Left colon (tissue), 2 donors: ENCODE measurements around the gene MID1. TPM values are rescaled to one million over a fixed set of nuclear protein-coding genes. Genes with fewer than 3 reads are reported as not detected.

Source experiments
- ATAC-seq: fragments of 200-7000 bp; cut with Tn5 transposase; one replicate; pipeline ENCODE4 v1.9.1; 2020; ENCODE audit warnings: mild to moderate bottlenecking, moderate library complexity
- DNase-seq, 2 donors: peaks; one replicate each; pipeline ENCODE4 v3.0.0-alpha.2; 2020
- intact Hi-C, 2 donors: fragments of 100-400 bp; cut with DNase I in 1 of 2; cut with micrococcal nuclease in 1 of 2; formaldehyde crosslinking; loops; one replicate each; pipeline versions ENCODE4 v1.11.2 to v1.14.0; 2022; cut with DNase I, micrococcal nuclease
- total RNA-seq, 2 donors: library from RNA; stranded (reverse); fragmentation: NEBNext Ultra II Directional; extraction: Animal tissue kit (Norgen Biotek cat#: 25700); gene quantifications; one replicate each; pipeline ENCODE4 v1.2.1, GENCODE V29; 2021
- donor health status: DM: no; HTN: no; CAD: no.
- donor health status: DM: yes; HTN: yes; CAD: no.

Gene MID1
- total RNA-seq, 2 donors from 2014 or later: 38.5 to 40.1 TPM

DNA sequence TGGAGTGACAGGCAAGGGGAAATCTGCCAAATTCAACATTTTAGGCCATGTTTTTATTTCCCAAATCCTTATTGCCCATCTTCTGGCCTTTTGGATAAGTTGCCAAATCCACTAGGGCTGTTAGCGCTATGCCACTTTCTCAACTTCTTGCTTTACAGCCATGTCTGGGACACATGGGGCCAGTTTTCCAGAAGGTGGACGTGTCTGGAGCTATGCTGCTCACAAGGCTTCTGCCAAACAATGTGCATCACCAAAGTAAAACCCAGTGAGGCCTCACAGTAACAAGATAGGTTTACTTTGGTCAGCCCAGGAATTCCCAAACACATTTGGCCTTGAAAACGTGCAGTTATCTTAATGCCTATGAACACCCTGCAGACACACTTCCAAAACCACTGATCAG lies 142.9 kb downstream of the MID1 start:
- ATAC-seq (no peak), DNase-seq (no peak)
- intact Hi-C loops: no loop called here

DNA sequence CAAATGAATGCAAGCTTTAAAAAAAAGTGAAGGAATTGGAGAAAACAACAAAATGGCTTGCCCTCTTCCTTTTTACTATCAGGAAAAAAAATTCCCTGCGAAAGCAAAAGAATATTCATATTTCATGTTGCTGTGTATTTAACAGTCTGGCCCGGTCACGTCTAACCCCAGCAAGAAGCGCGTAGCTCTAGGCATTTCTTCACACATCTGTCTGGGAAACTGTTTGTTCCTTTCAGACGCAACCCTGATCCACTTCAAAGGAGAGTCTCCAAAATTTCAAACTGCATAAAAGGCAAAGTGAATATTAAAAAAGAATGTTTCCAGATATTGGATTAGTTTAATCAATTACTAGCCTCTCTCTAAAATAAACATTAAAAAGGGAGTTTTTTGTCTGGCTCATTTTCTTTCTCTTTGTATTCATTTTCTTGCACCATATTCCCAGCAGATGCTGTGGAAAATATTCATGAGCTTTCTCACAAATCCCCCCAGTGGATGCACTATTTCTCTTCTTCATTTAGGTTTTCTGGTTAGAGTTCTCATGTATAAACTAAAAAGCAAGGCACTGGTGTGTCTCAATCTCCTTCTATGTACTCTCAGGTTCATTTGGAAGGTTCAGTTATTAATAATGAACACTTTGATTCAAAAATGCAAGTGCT lies 145.3 kb downstream of the MID1 start:
- intact Hi-C loops: no loop called here
- no peak for ATAC-seq
- DNase-seq: no peak

DNA sequence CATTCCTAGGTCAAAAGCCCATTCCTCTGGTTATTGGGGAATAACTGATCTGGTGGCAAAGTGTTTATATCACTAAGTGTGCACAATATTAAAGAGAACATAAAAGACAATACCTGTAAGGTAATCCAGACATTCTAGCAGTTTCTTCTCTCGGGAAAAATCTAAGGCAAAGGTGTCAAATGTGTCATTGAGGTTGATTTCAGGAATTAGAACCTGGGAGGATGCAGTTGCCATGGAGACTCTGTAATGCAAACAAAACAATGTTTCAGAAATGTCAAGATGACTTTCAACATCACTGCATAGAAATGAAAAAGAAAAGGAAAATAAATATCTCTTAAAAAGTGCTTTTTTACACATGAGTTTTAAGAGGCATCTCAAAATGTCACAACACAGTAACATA lies 145.9 kb downstream of the MID1 start:
- intact Hi-C loops: no loop called here
- ATAC-seq (no peak), DNase-seq (no peak)

DNA sequence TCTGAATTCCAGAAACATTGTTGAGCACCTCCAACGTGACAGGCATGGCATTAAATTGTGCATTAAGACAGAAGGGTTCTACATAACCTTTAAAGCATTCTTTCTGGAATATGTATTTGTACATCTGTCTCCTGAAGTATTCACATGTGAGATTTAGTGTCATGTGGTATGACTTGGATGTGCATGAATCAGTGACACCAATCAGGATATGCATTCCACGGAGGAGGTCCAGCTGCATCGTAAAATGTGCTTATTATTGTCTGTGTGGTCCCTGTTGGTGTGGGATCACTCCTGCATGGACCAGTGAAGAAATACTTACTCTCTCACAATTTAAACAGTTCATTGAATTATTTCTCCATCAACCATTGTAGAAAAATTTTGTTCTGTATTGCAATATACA lies 149.0 kb downstream of the MID1 start:
- intact Hi-C loops: no loop called here
- DNase-seq (no peak), ATAC-seq (no peak)

DNA sequence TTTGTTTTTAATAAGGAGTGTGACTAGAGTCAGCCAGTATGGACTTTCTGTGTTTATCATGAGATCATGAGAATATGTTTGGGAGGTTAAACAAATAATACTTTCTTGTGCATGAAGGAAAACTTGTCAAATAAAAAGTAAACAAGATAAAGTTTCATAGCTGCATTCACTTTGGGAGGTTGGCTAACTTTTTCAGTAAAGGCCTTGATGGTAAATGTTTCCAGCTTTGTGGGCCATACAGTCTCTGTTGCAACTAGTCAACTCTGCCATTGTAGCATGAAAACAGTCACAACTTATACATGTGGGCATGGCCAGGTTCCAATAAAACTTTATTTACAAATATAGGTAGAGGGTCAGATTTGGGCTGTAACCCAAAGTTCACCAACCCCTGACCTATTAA lies 150.4 kb downstream of the MID1 start:
- intact Hi-C loops: no loop called here
- DNase-seq (no peak), ATAC-seq (no peak)

DNA sequence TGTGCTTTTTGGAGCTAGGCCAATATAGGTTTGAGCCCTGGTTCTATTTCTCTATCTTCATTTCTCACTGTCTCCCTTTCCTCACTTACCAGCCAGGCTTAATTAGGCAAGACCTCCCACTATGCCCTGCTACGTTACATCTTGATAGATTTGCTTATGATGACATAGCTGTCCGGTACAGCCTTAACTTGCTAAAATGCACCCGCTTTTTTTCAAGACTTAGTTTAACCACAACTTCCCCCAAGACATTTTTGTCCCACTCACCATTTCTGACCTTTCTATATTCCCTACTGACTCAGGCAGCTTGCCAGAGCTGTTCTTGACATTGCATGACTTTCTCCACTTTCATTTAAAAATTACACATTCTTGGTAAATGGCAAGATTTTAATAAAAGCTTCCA lies 152.6 kb downstream of the MID1 start:
- intact Hi-C loops: no loop called here
- no peak for DNase-seq
- ATAC-seq: no peak

DNA sequence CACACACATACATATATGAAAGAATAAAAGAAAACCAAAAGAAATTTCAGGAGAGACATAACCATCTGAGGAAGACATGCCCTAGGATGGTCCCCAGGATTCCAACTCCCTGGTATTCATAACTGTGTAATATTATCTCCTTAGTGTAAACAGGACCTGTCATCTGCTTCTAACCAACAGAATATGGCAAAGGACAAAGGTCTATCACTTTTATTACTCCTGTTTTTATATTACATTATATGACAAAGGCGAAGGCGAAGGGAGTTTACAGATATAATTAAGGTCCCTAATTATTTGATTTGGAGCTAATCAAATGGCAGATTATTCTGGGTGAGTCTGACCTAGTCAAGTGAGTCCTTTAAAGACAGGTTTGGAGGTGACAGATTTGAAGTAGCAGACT lies 155.1 kb downstream of the MID1 start:
- intact Hi-C loops: no loop called here
- DNase-seq: no peak
- peak; percentile 73 for ATAC-seq

DNA sequence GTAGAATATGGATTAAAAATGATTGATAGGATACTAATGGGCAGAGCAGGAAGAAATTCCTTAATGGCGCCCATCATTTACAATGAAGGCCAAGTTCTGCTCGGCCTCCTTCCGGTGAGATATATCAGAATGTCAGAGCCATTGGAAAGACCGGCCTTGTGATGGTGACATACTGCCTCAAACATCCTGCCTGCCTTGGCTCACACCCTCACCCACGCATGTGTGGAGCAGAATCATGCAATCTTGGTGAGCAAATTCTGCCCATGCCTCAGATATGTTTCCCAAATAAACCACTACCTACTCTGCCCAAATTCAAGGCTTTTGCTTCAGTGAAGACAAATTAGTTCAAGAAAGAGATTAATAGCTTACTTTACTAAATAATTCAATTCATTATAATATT lies 163.3 kb downstream of the MID1 start:
- intact Hi-C loops: no loop called here
- ATAC-seq (no peak), DNase-seq (no peak)

DNA sequence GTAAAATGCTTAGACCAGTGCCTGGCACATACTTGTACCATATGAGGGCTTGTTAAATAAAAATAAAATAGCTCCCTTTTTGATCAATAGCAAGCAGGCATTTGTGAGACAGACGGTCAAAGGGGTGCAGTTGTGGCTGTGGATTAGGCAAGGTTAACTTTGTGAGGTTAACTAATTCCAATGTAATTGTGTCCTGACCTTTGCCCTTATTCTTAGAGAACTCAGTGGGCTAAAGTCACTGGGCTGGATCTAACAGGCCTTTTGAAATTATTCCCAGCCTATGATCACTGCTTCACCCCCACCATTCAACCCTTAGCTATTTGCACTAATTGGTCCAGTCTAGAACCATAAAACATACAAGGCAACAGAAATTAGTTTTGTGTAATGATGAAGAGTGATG lies 166.4 kb downstream of the MID1 start:
- DNase-seq (no peak), ATAC-seq (no peak)
- intact Hi-C loops: no loop called here

DNA sequence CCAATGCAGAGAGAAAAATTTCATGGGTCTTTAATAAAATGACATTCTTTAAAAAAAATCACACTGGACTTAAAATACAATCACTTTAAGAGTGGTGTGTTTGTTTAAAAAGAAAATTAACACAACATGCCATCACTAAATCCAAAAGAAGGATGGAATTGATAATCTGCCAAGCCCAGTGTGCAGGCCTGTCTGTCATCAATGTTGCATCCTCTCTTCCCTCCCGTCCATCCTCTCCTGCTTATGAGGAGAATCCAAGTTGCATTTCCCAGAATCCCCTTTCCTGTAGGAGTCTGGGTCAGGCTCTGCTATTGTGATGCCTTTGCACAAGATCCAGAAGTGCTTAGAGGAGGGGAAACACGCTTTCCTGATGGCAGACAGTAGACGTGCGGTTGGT lies 169.4 kb downstream of the MID1 start:
- ATAC-seq: no peak

DNA sequence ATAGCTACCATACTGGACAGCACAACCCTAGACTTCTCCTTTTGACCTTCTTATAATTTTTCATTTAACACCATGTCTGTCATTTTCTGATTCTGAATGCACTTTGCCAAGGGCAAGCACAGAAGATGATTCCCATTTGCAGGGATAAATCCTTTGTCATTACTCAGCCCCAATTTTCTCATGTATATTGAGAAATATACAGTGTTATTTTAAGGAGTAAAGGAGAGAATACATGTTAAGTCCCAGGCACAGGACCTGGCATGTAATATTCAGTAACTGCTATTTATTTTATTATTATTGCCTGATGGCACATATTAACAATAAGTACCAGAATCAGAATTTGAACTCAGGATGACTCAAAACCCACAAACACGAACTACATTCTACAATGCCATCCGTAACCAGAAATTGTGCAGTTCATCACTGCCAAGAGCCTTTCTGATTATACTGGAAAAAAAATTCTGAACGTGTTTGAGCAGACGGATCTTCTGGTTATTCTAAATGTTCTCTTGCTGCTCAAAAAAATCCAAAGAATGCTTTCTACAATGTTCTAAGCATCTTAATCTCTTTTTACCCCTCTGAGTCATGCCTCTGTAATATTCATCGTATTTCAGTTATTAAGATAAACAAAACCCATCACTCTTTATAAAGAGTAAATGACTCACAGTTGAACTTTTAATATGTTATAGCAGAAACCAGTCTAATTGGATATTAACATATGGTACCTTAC lies 170.0 kb downstream of the MID1 start:
- ATAC-seq: no peak
- intact Hi-C loops: no loop called here
- DNase-seq: no peak

More for the DNA sequence above, 169.4 kb downstream of the MID1 start:
- DNase-seq: no peak
- intact Hi-C loops: no loop called here

DNA sequence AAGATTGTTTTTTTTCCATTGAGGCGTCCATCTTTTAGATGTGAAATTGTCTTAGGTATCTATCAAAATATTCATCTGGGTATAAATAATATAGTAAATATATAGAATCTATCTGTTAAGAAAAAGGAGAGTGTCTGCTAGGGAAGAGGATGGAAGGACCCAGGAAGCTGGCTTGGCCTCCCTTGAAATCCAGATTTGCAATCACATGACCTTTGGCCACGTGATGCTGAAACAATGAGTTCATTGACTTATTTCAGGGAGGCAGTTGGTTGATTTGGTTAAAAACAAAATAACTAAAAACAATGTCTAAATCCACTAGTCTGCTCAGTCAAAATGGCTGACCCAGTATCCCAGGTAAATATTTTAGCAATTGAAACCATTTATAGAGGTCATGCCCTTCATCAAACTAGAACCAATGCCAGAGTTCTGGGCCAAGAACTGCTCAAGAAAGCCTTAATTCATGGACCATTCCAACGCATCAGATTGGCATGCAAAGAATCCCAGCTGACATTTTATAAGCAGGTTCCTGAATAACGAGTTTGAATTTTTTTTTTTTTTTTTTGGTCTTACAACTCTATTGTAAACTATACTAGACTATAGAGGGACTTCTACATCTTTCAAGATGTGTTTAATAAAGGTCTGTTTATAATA lies 172.7 kb downstream of the MID1 start:
- intact Hi-C loops: no loop called here
- DNase-seq (no peak), ATAC-seq (no peak)

DNA sequence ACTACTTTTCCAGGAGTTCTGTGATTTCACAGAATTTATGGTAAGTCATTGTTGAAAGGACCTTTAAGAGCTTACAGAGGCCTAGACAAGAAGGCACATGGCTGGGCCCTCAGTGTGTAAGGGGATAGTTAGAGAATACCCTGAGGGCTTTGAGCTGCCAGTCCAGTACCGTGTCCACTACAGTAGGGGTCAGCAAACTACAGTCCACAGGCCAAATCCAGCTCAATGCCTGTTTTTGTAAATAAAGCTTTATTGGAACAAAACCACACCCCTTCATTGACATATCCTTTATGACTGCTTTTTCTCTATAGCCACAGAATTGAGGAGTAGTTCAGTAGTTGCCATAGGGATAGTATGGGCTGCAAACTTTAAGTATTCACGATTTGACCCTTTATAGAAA lies 176.2 kb downstream of the MID1 start:
- no peak for ATAC-seq
- intact Hi-C loops: no loop called here

DNA sequence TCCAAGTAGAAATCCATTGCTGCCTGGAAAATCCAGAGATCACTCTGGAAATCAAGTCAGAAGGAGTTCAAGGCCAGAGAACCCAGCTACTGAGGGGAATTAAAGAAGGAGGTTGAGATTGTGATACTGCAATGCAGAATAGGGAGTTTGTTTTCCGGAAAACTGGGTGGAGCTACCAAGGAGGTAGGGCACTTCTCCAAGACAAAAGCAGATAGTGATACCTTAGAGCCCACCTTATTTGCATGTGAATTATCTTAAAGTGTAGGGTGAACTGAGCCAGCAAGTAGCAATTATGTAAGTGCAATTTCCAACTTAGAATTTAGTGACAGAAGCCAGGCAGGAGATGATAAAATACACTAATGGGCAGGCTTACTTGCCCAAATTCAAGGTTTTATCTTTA lies 178.9 kb downstream of the MID1 start:
- ATAC-seq: no peak
- intact Hi-C loops: no loop called here
- DNase-seq: no peak

More for the DNA sequence above, 176.2 kb downstream of the MID1 start:
- DNase-seq: no peak

DNA sequence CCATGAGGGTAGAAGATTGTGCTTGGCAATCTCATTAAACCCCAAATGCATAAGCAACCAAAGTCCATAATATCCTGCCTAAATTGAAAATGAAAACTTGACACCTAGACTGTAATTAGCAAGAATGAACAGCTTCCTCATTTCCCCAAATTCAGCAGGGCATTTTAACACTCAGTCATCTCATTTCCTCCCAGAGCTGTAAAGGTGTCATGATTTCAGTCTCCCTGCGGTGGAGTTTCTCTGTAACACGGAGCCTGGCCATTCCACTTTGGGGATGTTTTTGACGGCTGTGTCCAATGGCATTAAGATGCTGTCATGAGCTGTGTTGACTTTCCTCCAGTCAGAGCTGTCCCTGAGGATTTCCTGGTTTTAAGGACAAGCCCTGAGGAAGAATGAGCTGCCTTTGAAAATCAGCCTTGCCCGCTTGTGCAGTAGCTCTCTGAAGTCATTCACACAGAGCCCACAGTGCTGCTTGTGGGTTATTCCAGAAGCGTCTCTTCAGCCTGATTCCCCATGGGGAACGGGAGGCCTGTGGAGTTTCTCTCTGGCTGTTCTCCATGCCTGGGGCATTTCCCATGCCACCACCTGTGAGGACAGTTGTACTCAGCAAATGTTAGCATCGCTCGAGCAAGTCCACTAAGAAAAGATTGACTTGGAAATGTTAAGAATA lies 187.0 kb downstream of the MID1 start:
- intact Hi-C loops: no loop called here
- no peak for DNase-seq
- no peak for ATAC-seq

DNA sequence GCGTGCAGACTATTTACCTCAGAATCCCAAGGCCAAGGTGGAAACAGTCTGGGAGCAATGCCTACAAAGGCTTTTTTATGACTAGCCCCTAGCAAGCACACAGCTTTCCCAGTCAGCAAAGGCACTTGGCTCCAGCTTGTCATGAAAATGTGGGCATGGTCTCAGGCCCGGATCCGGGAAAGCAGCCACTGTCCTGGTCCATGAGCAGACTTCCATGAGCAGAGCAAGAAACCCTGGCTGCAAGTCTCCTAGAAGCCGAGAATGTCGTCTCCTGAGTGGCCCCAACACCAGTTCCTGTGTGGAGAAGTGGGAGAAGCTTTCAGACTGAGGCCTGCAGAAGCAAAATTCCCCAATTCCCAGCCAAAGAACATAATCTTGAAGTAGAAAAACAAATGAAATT lies 190.5 kb downstream of the MID1 start:
- intact Hi-C loops: no loop called here
- DNase-seq: no peak
- ATAC-seq: no peak

DNA sequence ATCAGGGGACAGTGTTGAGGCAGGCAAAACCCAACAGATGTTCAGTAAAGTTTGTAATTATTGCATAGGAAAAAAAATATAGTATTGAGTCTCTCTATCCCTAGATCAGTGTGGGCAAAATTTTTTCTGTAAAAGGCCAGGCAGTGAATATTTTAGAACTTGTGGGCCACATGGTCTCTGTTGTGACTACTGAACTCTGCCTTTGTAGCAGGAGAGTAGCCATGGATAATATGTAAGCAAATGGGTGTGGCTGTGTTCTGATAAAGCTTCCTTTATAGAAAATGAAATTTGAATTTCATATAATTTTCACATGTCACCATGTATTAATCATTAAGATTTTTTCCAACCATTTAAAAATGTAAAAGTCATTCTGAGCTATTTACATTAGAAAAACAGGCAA lies 193.1 kb downstream of the MID1 start:
- DNase-seq (no peak), ATAC-seq (no peak)
- intact Hi-C loops: no loop called here

DNA sequence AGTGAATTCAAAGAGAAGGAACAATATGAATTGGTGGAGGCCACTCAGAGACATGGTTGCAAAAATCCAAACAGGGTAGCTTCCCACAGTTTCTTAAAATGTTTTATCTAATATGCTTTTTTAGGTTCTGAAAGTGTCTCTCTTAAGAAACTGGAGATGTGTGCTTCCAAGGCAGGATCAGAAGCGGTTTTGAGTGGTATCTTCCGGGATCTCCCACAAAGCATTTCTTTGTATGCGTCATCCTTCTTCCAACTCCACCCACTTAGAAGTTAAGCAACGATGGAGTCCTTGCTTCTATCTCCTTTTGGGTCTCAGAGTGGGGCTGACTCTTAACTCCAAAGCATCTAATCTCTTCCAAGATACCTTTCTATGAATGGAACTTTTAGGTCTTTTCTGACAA lies 196.7 kb downstream of the MID1 start:
- intact Hi-C loops: no loop called here
- ATAC-seq (no peak), DNase-seq (no peak)

DNA sequence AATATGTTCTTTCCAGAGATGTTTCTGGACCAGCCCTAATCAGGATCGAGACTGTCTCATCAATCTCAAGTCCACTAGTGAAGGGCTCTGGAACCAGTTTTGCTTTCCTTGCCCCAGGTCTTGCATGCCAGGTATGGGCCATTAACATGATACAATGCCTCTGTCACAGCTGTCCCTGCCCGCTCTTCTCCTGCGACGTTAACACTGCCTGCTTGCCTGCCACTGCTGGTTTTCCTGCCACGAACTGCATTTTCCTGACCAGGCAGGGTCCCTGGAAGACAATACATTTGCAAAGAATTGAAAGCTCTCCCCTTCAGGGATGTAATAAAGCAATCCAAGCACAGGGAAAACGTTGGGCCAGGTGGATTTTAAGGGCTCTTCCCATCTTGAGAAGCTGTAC lies 200.3 kb downstream of the MID1 start:
- no peak for ATAC-seq
- intact Hi-C loops: no loop called here
- no peak for DNase-seq

DNA sequence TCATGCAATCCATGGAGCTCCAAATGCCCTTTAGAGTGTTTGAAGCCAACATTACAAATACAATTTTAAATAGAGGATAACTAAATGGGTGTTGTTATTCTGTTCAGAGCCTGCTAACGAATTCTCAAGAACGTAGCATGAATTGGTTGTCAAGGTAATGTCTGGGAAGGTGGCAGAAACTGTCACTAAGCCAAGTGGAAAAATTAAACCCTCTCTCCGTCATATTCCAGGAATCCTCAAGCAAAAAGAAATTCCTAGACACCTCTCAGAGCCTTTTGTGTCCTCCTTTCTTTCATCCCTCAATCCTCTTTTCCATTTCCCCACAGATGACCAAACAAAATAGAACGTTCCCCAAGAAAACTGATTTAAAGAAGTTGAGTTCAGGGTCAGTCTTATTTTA lies 204.0 kb downstream of the MID1 start:
- ATAC-seq (no peak), DNase-seq (no peak)
- intact Hi-C loops: no loop called here
